H7 (cell line): Measurements from ENCODE around the gene P3H4. TPM values are rescaled to one million over a fixed set of nuclear protein-coding genes. Genes with fewer than 3 reads are reported as not detected.
A peak's percentile ranks its signal among the peaks of the same experiment; 100 is the strongest.
"Not testable (repeated sequence)": the region's sequence is repeated elsewhere in the genome, so short reads cannot be mapped to it uniquely, and the experiment has no call there.

Experiments
- DNase-seq: peaks from one replicate; pipeline ENCODE4 v3.0.0; 2012
- H3K27me3 ChIP-seq: 2 replicates; pipeline ENCODE4 v1.6.0; 2011; ENCODE audit warnings: mild to moderate bottlenecking, low read length; ENCODE audit not compliant: control insufficient read depth, insufficient read depth
- H3K36me3 ChIP-seq: replicated peaks from 2 replicates; pipeline ENCODE4 v1.5.1; 2011; ENCODE audit warnings: low read length; ENCODE audit not compliant: control insufficient read depth, insufficient read depth
- H3K4me3 ChIP-seq: 2 replicates; pipeline ENCODE4 v1.5.1; 2011; ENCODE audit warnings: low read depth, mild to moderate bottlenecking, control low read depth, low read length, moderate library complexity; ENCODE audit not compliant: insufficient read depth
- total RNA-seq: library from RNA; depleted of rRNA; stranded (reverse); fragments of >200 nt; shearing (Covaris generic); gene quantifications from 2 replicates; pipeline ENCODE4 v1.2.3, GENCODE V29; 2014

The P3H4 gene
- total RNA-seq, 1 experiment from 2014 or later = 34.7 TPM

GRCh38 chr17:41787021-41787418 is 24.7 kb downstream of the P3H4 start:
- Histone ChIP-seq H3K4me3 (no peak overlapping the region), H3K27me3 (no peaks in the 10 kb centered on the region; the same call in 1 of the 2 replicates), H3K36me3 (no peaks in the 10 kb centered on the region)
- DNase-seq = no peak

- Histone ChIP-seq H3K4me3 (peak within 1 kb of the TSS; percentile 75), H3K27me3 (no peaks in the 10 kb centered on the region; the same call in 1 of the 2 replicates), H3K36me3 (no peaks in the 10 kb centered on the region)
- peak; percentile 99 for DNase-seq
Measured at GRCh38 chr17:41786227-41787020, 25.3 kb downstream of the P3H4 start, which contains the start of gene JUP. TSS of gene JUP (minus strand) at chr17:41786711. CDS start at chr17:41771854, 14,857 bp downstream.

DNA sequence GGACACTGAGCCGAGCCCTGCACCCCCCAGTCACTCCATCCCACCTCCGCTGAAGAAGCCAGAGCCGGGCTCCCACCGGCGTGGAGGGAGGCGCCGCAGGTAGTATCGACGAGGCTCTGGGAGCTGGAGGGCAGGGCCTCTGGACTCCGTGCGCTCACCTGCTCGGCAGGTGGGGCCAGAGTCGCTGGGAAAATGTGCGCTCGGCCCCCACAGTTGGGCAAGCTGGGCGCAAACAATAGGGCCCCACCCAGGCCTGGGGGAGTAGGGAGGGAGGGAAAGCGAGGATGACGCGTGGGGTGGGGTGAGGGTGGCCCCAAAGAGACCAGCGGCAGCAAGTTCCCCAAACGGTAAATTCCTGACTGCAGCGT is 25.9 kb downstream of the P3H4 start:
- H3K4me3 ChIP-seq = peak overlapping the region; percentile 75
- DNase-seq = peak; percentile 86
- no peaks in the 10 kb centered on the region for H3K36me3 ChIP-seq
- no peaks in the 10 kb centered on the region; the same call in 1 of the 2 replicates for H3K27me3 ChIP-seq

- Histone ChIP-seq H3K27me3 (no peaks in the 10 kb centered on the region; the same call in 1 of the 2 replicates), H3K36me3 (no peaks in the 10 kb centered on the region), H3K4me3 (peak overlapping the region; percentile 75)
- DNase-seq = peak; percentile 89
Measured at GRCh38 chr17:41785091-41785858, 26.5 kb downstream of the P3H4 start.

DNA sequence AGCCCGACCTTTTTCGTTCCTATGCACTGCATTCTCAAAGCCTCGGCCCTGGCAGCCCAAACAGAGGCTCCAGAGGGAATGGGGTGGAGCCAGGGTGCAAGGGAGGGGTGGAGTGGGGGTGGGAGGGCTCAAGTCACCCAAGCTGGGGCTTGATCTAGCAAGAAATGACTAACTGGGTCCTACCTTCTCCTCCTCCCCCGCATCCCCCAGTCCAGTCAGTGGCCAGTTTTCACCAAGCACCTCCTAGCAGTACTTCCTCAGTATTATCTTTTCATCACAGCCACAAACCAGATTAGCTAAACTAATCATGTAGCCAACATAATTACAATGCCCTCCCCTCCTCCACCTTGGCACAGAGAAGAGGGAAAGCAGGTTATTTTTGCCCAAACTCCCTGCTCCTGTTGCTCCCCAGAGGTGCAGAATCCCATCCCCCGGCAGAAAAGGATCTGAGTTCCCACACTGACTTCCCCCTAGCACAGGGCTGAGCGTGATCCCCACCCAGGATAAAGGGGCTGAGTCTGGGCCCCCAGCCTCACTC is 27.5 kb downstream of the P3H4 start:
- Histone ChIP-seq H3K36me3 (no peaks in the 10 kb centered on the region), H3K4me3 (peak overlapping the region; percentile 75), H3K27me3 (no peaks in the 10 kb centered on the region)
- DNase-seq = peak; percentile 78

- Histone ChIP-seq H3K4me3 (no peak overlapping the region), H3K36me3 (no peaks in the 10 kb centered on the region), H3K27me3 (no peaks in the 10 kb centered on the region)
- no peak for DNase-seq
Measured at GRCh38 chr17:41782142-41782541, 29.6 kb downstream of the P3H4 start.

DNA sequence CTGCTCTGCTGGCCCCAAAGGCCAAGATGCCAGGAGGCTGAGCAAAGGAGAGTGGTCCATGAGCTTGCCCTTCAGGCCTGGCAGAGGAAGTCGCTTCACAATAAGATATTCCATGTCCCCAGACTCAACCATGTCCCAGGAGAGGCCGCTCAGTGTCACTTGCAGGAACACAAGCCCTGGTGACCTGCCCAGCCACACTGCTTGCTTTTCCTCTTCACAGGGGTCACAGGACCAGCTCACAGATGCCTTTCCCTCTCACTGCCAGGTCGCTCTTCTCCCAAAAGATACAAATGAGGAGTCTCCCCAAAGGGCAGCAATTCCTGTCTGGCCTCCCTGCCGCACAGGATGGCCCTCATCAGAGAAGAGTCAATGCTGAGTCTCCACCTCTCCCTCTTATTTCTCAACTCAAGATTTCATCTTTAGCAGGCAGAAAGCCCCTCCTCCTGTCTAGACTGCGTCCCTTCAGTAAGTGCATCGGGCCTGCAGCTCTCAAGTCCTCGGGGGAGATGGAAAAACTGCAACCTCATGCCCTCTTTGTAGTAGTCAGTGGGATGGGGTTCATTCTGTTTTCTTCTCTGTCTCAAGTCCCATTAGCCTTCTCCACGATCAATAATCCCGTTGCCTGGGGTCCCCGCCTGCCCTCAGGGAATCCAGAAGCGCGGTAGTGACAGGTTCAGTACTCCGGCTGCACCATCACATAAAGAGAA is 30.2 kb downstream of the P3H4 start:
- DNase-seq = no peak
- Histone ChIP-seq H3K36me3 (no peaks in the 10 kb centered on the region), H3K27me3 (no peaks in the 10 kb centered on the region), H3K4me3 (no peak overlapping the region)

DNA sequence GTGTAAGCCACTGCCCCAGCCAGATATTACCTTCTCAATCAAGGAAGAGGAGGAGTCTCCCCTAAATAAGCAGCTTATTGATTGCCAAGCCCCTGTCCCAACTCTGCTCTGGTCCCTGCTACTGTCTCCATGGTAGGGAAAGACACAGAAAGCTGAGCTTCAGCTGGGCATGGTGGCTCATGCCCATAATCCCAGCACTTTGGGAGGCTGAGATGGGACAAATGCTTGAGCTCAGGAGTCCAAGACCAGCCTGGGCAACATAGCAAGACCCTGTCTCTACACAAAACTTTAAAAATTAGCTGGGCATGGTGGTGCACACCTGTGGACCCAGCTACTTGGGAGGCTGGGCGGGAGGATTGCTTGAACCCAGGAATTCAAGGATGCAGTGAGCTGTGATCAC is 31.8 kb downstream of the P3H4 start:
- no peaks in the 10 kb centered on the region for H3K27me3 ChIP-seq
- H3K36me3 ChIP-seq = no peaks in the 10 kb centered on the region
- H3K4me3 ChIP-seq = no peak overlapping the region
- DNase-seq = no peak

DNA sequence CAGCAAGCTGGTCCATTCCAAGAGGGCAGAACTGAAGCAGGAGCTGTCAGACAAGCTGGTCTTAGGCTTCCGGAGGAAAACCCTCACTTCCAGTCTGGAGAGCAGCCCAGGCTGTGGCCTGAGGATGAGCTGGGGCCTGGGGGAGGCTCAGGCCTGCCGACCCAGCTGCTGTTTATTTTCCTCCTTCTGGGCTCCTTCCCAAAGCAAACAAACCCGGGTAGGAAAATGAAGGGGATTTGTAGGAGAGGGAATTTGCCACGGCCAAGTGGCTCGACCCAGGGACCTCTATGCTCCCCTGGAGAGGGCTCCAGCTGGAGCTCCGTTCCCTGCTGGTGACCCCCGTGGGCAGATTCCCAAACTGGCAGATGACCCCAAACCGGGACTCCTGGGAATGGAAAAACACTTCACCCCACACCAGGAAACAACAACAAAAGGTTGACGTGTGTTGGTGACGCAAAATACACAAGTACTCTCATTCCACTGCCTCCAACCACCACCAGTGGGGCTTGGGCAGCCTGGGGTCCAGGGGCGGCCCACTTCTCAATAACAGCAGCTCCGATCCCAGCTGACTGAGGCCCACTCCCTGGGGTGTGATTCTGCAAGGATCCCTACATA is 34.1 kb downstream of the P3H4 start:
- no peaks in the 10 kb centered on the region for H3K27me3 ChIP-seq
- DNase-seq = no peak
- no peak overlapping the region for H3K4me3 ChIP-seq
- H3K36me3 ChIP-seq = no peaks in the 10 kb centered on the region

GRCh38 chr17:41777157-41777573 is 34.6 kb downstream of the P3H4 start:
- DNase-seq = peak; percentile 75
- H3K4me3 ChIP-seq = no peak overlapping the region
- no peaks in the 10 kb centered on the region for H3K36me3 ChIP-seq
- H3K27me3 ChIP-seq = no peaks in the 10 kb centered on the region

GRCh38 chr17:41776262-41776900 is 35.4 kb downstream of the P3H4 start:
- not testable (repeated sequence) for H3K4me3 ChIP-seq, H3K27me3 ChIP-seq, H3K36me3 ChIP-seq
- peak; percentile 47 for DNase-seq

- Histone ChIP-seq H3K27me3 (no peaks in the 10 kb centered on the region), H3K4me3 (no peak overlapping the region), H3K36me3 (peaks cover 4% of the 10 kb centered on the region)
- DNase-seq = peak; percentile 84
Measured at GRCh38 chr17:41775394-41776226, 36.1 kb downstream of the P3H4 start.

- Histone ChIP-seq H3K27me3 (no peaks in the 10 kb centered on the region), H3K4me3 (no peak overlapping the region), H3K36me3 (peaks cover 9% of the 10 kb centered on the region)
- peak; percentile 60 for DNase-seq
Measured at GRCh38 chr17:41773731-41774193, 38.0 kb downstream of the P3H4 start.
